ENCODE measurements around the gene ROR2.

Gene ROR2

GRCh38 chr9:91837981-91838731, 111.9 kb downstream of the ROR2 start:
- no peak for DNase-seq

- DNase-seq, result no peak
These were observed 113.5 kb downstream of the ROR2 start for GRCh38 chr9:91836515-91836914.

GRCh38 chr9:91835632-91836031, 114.4 kb downstream of the ROR2 start:
- DNase-seq, result no peak

- DNase-seq, result no peak
These were observed 114.8 kb downstream of the ROR2 start for GRCh38 chr9:91835216-91835615.

GRCh38 chr9:91834740-91835139, 115.3 kb downstream of the ROR2 start:
- no peak for DNase-seq

- DNase-seq, result no peak
These were observed 116.2 kb downstream of the ROR2 start for GRCh38 chr9:91833878-91834255.

GRCh38 chr9:91833096-91833877, 116.7 kb downstream of the ROR2 start:
- no peak for DNase-seq

GRCh38 chr9:91832322-91832721, 117.7 kb downstream of the ROR2 start:
- no peak for DNase-seq

GRCh38 chr9:91825866-91826265, 124.2 kb downstream of the ROR2 start:
- no peak for DNase-seq

- no peak for DNase-seq
These were observed 124.6 kb downstream of the ROR2 start for GRCh38 chr9:91825422-91825821.

GRCh38 chr9:91824601-91825305, 125.3 kb downstream of the ROR2 start:
- no peak for DNase-seq

GRCh38 chr9:91824151-91824550, 125.9 kb downstream of the ROR2 start:
- no peak for DNase-seq

GRCh38 chr9:91820949-91821880, 128.8 kb downstream of the ROR2 start:
- DNase-seq, result no peak

GRCh38 chr9:91820126-91820750, 129.8 kb downstream of the ROR2 start:
- DNase-seq, result no peak

GRCh38 chr9:91818647-91819403, 131.2 kb downstream of the ROR2 start:
- no peak for DNase-seq

- no peak for DNase-seq
These were observed 131.8 kb downstream of the ROR2 start for GRCh38 chr9:91818225-91818585.

- no peak for DNase-seq
These were observed 132.4 kb downstream of the ROR2 start for GRCh38 chr9:91817493-91818224.

GRCh38 chr9:91817106-91817492, 132.9 kb downstream of the ROR2 start:
- no peak for DNase-seq

GRCh38 chr9:91816356-91816755, 133.7 kb downstream of the ROR2 start:
- DNase-seq, result no peak

GRCh38 chr9:91815896-91816295, 134.1 kb downstream of the ROR2 start:
- no peak for DNase-seq

GRCh38 chr9:91814753-91815152, 135.3 kb downstream of the ROR2 start:
- no peak for DNase-seq

Data from NCI-H1436 treated with DMSO at 0.1 percent for 48 hours (cell line).